GM19099 (cell line): Measurements from ENCODE around the gene UTRN.

Experiments used
- POLR2A ChIP-seq: IDR thresholded peaks from 3 replicates; pipeline ENCODE4 v1.6.1; 2011; ENCODE audit warnings: low read depth; ENCODE audit not compliant: insufficient read length; ENCODE audit errors: extremely low read depth

UTRN gene

GRCh38 chr6:144284783-144285547 lies at the start of gene UTRN:
Gene UTRN, plus strand, starts transcription at chr6:144285335. Its CDS starts 6,494 bp downstream, at chr6:144291829.
- TF ChIP-seq POLR2A: no peak

- no peak for TF ChIP-seq POLR2A
These were observed 40.4 kb upstream of the UTRN start for GRCh38 chr6:144244688-144245087.

GRCh38 chr6:144246988-144247387 lies 38.1 kb upstream of the UTRN start:
- TF ChIP-seq POLR2A: no peak

- no peak for TF ChIP-seq POLR2A
These were observed 37.1 kb upstream of the UTRN start for GRCh38 chr6:144248003-144248402.

GRCh38 chr6:144248476-144249301 lies 36.4 kb upstream of the UTRN start:
- TF ChIP-seq POLR2A: no peak

- no peak for TF ChIP-seq POLR2A
These were observed 34.9 kb upstream of the UTRN start for GRCh38 chr6:144250276-144250675.

- TF ChIP-seq POLR2A: no peak
These were observed 32.9 kb upstream of the UTRN start for GRCh38 chr6:144252259-144252658.

- TF ChIP-seq POLR2A: no peak
These were observed 25.1 kb upstream of the UTRN start for GRCh38 chr6:144259986-144260385.

- TF ChIP-seq POLR2A: no peak
These were observed 22.4 kb upstream of the UTRN start for GRCh38 chr6:144262470-144263369.

- TF ChIP-seq POLR2A: no peak
These were observed 21.3 kb upstream of the UTRN start for GRCh38 chr6:144263786-144264185.

- TF ChIP-seq POLR2A: no peak
These were observed 20.7 kb upstream of the UTRN start for GRCh38 chr6:144264270-144265060.

- no peak for TF ChIP-seq POLR2A
These were observed 20.1 kb upstream of the UTRN start for GRCh38 chr6:144265061-144265357.

GRCh38 chr6:144265390-144265789 lies 19.7 kb upstream of the UTRN start:
- TF ChIP-seq POLR2A: no peak

GRCh38 chr6:144266091-144266649 lies 19.0 kb upstream of the UTRN start:
- no peak for TF ChIP-seq POLR2A
